ENCODE data around the gene RAB7B. TPM values are rescaled to one million over a fixed set of nuclear protein-coding genes. Genes with fewer than 3 reads are reported as not detected.

The RAB7B gene
- total and polyA plus RNA-seq, 2 experiments from 2014 or later: 4.5 to 22.6 TPM

GRCh38 chr1:205978676-205979075 lies 24.5 kb downstream of the RAB7B start:
- no peak overlapping the region for H3K27ac ChIP-seq
- no peaks in the 10 kb centered on the region for H3K9me2 ChIP-seq (replicated peaks; ENCODE audit: insufficient read depth)
- TF ChIP-seq EZH2 (IDR thresholded peaks at IDR 0.05; ENCODE audit: borderline replicate concordance): no peak
- no peak for TF ChIP-seq EZH2phosphoT487 (IDR thresholded peaks at IDR 0.05; ENCODE audit: low read depth, severe bottlenecking, unreplicated experiment)
- no peak for TF ChIP-seq CTCF (IDR thresholded peaks at IDR 0.05; ENCODE audit: poor library complexity)
- H3K9me3 ChIP-seq (ENCODE audit: low read depth): no peaks in the 10 kb centered on the region
- H3K79me2 ChIP-seq: no peaks in the 10 kb centered on the region
- no peak overlapping the region for H3K4me3 ChIP-seq
- WGBS (ENCODE audit: low lambda C conversion rate, missing lambda C conversion rate): 94% methylated on average over 7 of the region's 7 CpGs
- no peaks in the 10 kb centered on the region for H4K20me1 ChIP-seq (ENCODE audit: insufficient read depth, poor library complexity, severe bottlenecking)
- no peaks in the 10 kb centered on the region for H3K4me1 ChIP-seq (ENCODE audit: insufficient read depth)
- no peak overlapping the region for H2AFZ ChIP-seq
- no peak for DNase-seq (ENCODE audit: low spot score)
- H3K27me3 ChIP-seq: no peaks in the 10 kb centered on the region
- H3K4me2 ChIP-seq: no peak overlapping the region
- no peaks in the 10 kb centered on the region for H3K36me3 ChIP-seq (replicated peaks; ENCODE audit: insufficient read depth, low read depth)

GRCh38 chr1:205977402-205978014 lies 25.7 kb downstream of the RAB7B start:
- Histone ChIP-seq H3K36me3 (replicated peaks; ENCODE audit: insufficient read depth, low read depth) (no peaks in the 10 kb centered on the region), H3K79me2 (no peaks in the 10 kb centered on the region), H3K4me2 (no peak overlapping the region), H3K27ac (no peak overlapping the region), H3K27me3 (no peaks in the 10 kb centered on the region), H3K4me3 (no peak overlapping the region), H4K20me1 (ENCODE audit: insufficient read depth, poor library complexity, severe bottlenecking) (no peaks in the 10 kb centered on the region), H2AFZ (no peak overlapping the region), H3K9me3 (ENCODE audit: low read depth) (no peaks in the 10 kb centered on the region), H3K9me2 (replicated peaks; ENCODE audit: insufficient read depth) (no peaks in the 10 kb centered on the region), H3K4me1 (ENCODE audit: insufficient read depth) (no peaks in the 10 kb centered on the region)
- TF ChIP-seq EZH2 (IDR thresholded peaks at IDR 0.05; ENCODE audit: borderline replicate concordance) (no peak), CTCF (IDR thresholded peaks at IDR 0.05; ENCODE audit: poor library complexity) (peak; percentile 96), EZH2phosphoT487 (IDR thresholded peaks at IDR 0.05; ENCODE audit: low read depth, severe bottlenecking, unreplicated experiment) (no peak)
- WGBS (ENCODE audit: low lambda C conversion rate, missing lambda C conversion rate): 90% methylated on average over 2 of the region's 2 CpGs
- peak; percentile 88 for DNase-seq (ENCODE audit: low spot score)

- H3K4me1 ChIP-seq (ENCODE audit: insufficient read depth): no peaks in the 10 kb centered on the region
- H2AFZ ChIP-seq: no peak overlapping the region
- no peak overlapping the region for H3K27ac ChIP-seq
- no peak overlapping the region for H3K4me2 ChIP-seq
- WGBS (ENCODE audit: low lambda C conversion rate, missing lambda C conversion rate): 58% methylated on average over 8 of the region's 8 CpGs
- no peaks in the 10 kb centered on the region for H3K9me3 ChIP-seq (ENCODE audit: low read depth)
- H3K79me2 ChIP-seq: no peaks in the 10 kb centered on the region
- H3K27me3 ChIP-seq: no peaks in the 10 kb centered on the region
- no peak overlapping the region for H3K4me3 ChIP-seq
- peak; percentile 64 for DNase-seq (ENCODE audit: low spot score)
- H3K36me3 ChIP-seq (replicated peaks; ENCODE audit: insufficient read depth, low read depth): no peaks in the 10 kb centered on the region
- TF ChIP-seq CTCF (IDR thresholded peaks at IDR 0.05; ENCODE audit: poor library complexity) (no peak), EZH2 (IDR thresholded peaks at IDR 0.05; ENCODE audit: borderline replicate concordance) (no peak), EZH2phosphoT487 (IDR thresholded peaks at IDR 0.05; ENCODE audit: low read depth, severe bottlenecking, unreplicated experiment) (no peak)
- no peaks in the 10 kb centered on the region for H4K20me1 ChIP-seq (ENCODE audit: insufficient read depth, poor library complexity, severe bottlenecking)
- H3K9me2 ChIP-seq (replicated peaks; ENCODE audit: insufficient read depth): no peaks in the 10 kb centered on the region
Measured at GRCh38 chr1:205976708-205977401, 26.3 kb downstream of the RAB7B start.
